Activated CD4-positive, alpha-beta memory T cell treated with anti-CD3 and anti-CD28 coated beads, Interleukin-2, amount 10 ng/mL, durations not matched to agents 7 days and 5 days (primary cell): ENCODE results near the gene PANX2. TPM values are rescaled to one million over a fixed set of nuclear protein-coding genes. Genes with fewer than 3 reads are reported as not detected.

Experiments
- CTCF ChIA-PET: fragments of 350-600 bp; sonication (Branson Sonifier 250); formaldehyde crosslinking; loops from one replicate; lab custom pipeline; 2021; ENCODE audit warnings: antibody characterized with exemption, inconsistent platforms; lab: Charles Lee
- POLR2A ChIA-PET: fragments of 350-600 bp; sonication (Branson Sonifier 250); formaldehyde crosslinking; loops from one replicate; lab custom pipeline; 2021; ENCODE audit warnings: antibody characterized with exemption; lab: Charles Lee
- DNase-seq: peaks from one replicate; pipeline ENCODE4 v3.0.0-alpha.2; 2020
- H3K27ac Mint-ChIP-seq: one replicate; pipeline ENCODE4 v1.8.0; 2021; ENCODE audit warnings: mild to moderate bottlenecking, mixed read lengths
- H3K27me3 Mint-ChIP-seq: one replicate; pipeline ENCODE4 v1.8.0; 2021; ENCODE audit warnings: mixed read lengths
- H3K36me3 Mint-ChIP-seq: one replicate; pipeline ENCODE4 v1.8.0; 2021; ENCODE audit warnings: low read depth, mixed read lengths
- H3K4me1 Mint-ChIP-seq: one replicate; pipeline ENCODE4 v1.8.0; 2021; ENCODE audit warnings: mixed read lengths
- H3K4me3 Mint-ChIP-seq: one replicate; pipeline ENCODE4 v1.8.0; 2021; ENCODE audit warnings: mild to moderate bottlenecking, mixed read lengths
- H3K9me3 Mint-ChIP-seq: one replicate; pipeline ENCODE4 v1.8.0; 2021; ENCODE audit warnings: mixed read lengths
- total RNA-seq, 2 experiments: library from RNA; stranded (reverse); gene quantifications; one replicate each; pipeline ENCODE4 v1.2.3, GENCODE V29; 2021

The PANX2 gene
- total RNA-seq, 2 experiments from 2014 or later: 0.83 to 0.88 TPM

DNA sequence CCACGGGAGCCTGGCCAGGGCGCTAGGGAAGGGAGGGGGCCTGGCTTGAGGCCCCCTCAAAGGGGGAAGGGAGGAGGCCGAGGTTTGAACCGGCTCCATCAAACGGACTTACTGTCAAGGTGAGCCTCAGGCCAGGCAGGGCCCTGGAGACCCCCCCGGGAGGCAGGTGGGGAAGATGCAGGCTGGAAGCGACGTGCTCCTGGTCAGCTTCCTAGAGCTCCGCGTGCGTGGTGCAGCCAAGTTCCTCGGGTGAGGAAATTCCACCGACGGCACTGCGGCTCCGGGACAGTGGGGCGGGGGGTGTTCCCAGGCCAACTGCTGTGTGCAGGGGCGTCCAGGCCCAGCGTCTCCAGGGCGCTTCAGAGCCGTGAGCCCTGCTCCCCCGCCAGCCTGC is 7.9 kb downstream of the PANX2 start:
- Mint-ChIP-seq H3K36me3 (no peaks in the 10 kb centered on the region), H3K27me3 (peaks cover 2% of the 10 kb centered on the region), H3K4me1 (peaks cover 6% of the 10 kb centered on the region), H3K27ac (no peak overlapping the region), H3K4me3 (no peak overlapping the region), H3K9me3 (no peaks in the 10 kb centered on the region)
- CTCF ChIA-PET: no interaction called here
- POLR2A ChIA-PET: no interaction called here
- no peak for DNase-seq

GRCh38 chr22:50178871-50179869 is 8.6 kb downstream of the PANX2 start:
- H3K27me3 Mint-ChIP-seq: peaks cover 2% of the 10 kb centered on the region
- no peak overlapping the region for H3K4me3 Mint-ChIP-seq
- H3K27ac Mint-ChIP-seq: no peak overlapping the region
- peaks cover 8% of the 10 kb centered on the region for H3K4me1 Mint-ChIP-seq
- H3K9me3 Mint-ChIP-seq: no peaks in the 10 kb centered on the region
- ChIA-PET CTCF (no interaction called here), POLR2A (no interaction called here)
- no peak for DNase-seq
- H3K36me3 Mint-ChIP-seq: no peaks in the 10 kb centered on the region

DNA sequence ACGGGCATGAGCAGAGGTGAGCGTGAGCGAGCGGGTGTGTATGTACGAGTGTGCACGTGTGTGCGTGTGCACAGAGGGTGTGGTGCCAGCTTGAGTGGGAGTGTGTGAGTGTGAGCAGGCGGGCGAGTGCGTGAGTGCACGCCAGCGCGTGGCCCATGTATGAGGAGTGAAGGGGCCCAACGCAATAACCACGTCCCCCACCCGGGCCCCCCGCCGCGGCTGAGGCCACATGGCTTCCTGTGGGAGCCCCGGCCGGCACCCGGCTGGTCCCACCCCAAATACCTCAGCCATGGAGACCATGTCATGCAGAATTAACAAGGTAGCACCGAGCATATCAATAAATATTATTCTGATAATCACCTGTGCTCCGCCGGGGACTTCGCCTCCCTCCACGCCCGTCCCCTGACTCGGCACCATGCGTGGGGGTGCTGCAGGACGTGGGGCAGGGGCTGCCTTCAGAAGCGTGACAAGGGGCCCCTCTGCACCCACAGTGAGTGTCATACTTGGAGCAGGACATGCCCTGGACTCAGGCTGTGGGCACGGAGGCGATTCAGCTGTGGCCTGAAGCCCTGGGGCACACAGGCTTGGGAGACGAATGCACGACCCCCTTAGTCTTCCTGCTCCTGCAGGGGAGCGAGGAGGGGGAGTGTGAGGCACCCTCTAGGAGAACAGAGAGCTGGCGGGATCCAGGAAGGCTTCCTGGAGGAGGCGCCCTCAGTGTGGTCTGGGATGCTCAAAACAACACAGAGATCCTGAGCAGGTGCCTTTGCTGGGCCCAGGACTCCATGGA is 9.6 kb downstream of the PANX2 start:
- Mint-ChIP-seq H3K36me3 (no peaks in the 10 kb centered on the region), H3K9me3 (no peaks in the 10 kb centered on the region), H3K4me1 (peaks cover 12% of the 10 kb centered on the region), H3K27ac (no peak overlapping the region), H3K27me3 (peaks cover 2% of the 10 kb centered on the region), H3K4me3 (no peak overlapping the region)
- CTCF ChIA-PET: interaction anchor here (0.7 kb wide), 1 partner anchor 11 kb away, joined by 3 read pairs; no protein-coding TSS in a partner anchor
- POLR2A ChIA-PET: no interaction called here
- no peak for DNase-seq

DNA sequence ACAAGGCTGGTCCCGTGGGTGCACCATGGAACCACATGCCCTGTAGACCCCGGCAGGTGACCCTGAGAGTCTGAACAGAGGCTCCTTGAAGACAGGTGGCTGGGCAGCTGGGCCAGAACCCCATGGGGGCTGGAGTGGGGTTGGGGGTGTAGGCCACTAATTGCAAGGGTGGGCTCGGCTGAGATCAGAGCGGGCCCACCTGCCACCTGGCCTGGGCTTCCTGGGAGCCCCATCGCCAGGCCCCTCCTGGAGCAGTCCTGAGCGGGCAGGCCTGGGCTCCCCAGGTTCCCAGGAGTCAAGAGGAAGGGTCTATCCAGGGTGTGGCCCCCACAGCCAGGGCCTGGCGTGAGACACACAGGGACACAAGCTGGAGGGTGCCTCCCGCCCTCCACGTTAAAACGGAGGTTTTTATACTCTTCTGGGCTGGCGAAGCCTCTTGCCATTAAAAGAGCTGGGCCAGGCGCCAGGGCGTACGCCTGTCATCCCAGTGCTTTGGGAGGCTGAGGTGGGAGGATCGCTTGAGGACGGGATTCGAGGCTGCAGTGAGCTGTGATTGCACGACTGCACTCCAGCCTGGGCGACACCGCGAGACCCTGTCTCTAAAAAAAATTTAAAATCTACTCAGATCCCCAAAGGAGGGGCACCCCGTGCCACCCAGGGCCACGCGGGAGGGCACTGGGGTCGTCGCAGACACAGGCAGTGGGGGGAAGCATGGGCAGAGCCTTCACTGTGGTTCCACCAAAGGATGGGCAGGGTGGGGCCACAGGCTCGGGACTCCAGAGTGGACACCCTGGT is 10.4 kb downstream of the PANX2 start:
- peaks cover 14% of the 10 kb centered on the region for H3K4me1 Mint-ChIP-seq
- CTCF ChIA-PET: interaction anchor here (0.7 kb wide), 1 partner anchor 10 kb away, joined by 3 read pairs; no protein-coding TSS in a partner anchor
- no peak for DNase-seq
- H3K9me3 Mint-ChIP-seq: no peaks in the 10 kb centered on the region
- H3K4me3 Mint-ChIP-seq: no peak overlapping the region
- POLR2A ChIA-PET: no interaction called here
- H3K36me3 Mint-ChIP-seq: no peaks in the 10 kb centered on the region
- peaks cover 2% of the 10 kb centered on the region for H3K27me3 Mint-ChIP-seq
- H3K27ac Mint-ChIP-seq: no peak overlapping the region

GRCh38 chr22:50182176-50183081 is 11.9 kb downstream of the PANX2 start:
- H3K27ac Mint-ChIP-seq: no peak overlapping the region
- no peak overlapping the region for H3K4me3 Mint-ChIP-seq
- H3K4me1 Mint-ChIP-seq: peaks cover 20% of the 10 kb centered on the region
- POLR2A ChIA-PET: no interaction called here
- CTCF ChIA-PET: no interaction called here
- no peaks in the 10 kb centered on the region for H3K9me3 Mint-ChIP-seq
- H3K27me3 Mint-ChIP-seq: peaks cover 2% of the 10 kb centered on the region
- DNase-seq: no peak
- H3K36me3 Mint-ChIP-seq: peaks cover 5% of the 10 kb centered on the region

DNA sequence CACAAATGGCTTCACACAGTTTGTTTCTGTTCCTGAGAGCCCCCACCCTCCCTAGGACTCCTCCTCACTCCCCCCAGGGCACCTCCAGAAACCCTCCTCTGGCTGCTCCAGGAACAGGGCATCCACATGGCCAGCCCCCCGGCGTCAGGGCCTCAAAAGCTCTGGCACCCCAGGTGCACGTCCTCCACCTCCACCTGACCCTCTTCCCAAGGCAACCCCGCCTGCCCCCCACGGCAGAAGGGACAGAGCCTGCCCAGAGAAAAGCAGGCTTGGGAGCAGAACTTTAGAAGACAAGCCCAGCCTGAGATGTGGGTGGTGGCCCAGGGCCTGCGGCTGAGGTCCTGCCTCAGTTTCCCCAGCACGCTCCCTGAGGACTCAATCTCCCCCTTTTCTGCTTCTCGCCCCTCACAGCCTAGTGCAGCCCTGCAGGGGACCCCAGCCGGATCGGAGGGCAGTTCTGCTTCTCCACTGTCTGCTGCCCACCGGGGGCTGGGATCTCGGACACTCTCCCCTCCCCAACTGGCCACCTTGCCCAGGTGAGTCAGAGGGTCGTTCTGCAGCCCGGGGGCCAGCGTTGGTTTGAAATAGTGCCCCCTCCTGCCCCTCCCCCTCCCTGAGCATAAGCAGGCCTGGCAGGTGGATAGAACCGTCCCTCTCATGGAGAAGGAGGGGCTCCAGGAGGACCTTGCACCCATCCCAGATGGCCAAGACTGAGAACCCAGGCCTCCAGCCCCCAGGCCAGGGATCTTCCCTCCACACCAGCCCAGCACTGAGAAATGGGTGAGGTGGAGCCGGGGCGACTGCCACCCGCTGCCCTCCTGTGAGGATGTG is 12.8 kb downstream of the PANX2 start:
- CTCF ChIA-PET: no interaction called here
- no peak for DNase-seq
- peaks cover 27% of the 10 kb centered on the region for H3K4me1 Mint-ChIP-seq
- POLR2A ChIA-PET: no interaction called here
- H3K27me3 Mint-ChIP-seq: peaks cover 2% of the 10 kb centered on the region
- H3K27ac Mint-ChIP-seq: no peak overlapping the region
- H3K36me3 Mint-ChIP-seq: peaks cover 8% of the 10 kb centered on the region
- peak overlapping the region; percentile 34 for H3K4me3 Mint-ChIP-seq
- H3K9me3 Mint-ChIP-seq: no peaks in the 10 kb centered on the region

- Mint-ChIP-seq H3K36me3 (peaks cover 8% of the 10 kb centered on the region), H3K4me3 (peak overlapping the region; percentile 64), H3K27me3 (peaks cover 2% of the 10 kb centered on the region), H3K27ac (no peak overlapping the region), H3K4me1 (peaks cover 36% of the 10 kb centered on the region), H3K9me3 (no peaks in the 10 kb centered on the region)
- POLR2A ChIA-PET: interaction anchor here (1.1 kb wide), 1 partner anchor 12 kb away, joined by 3 read pairs; no protein-coding TSS in a partner anchor
- CTCF ChIA-PET: interaction anchor here (1.2 kb wide), 1 partner anchor 35 kb away, joined by 3 read pairs; no protein-coding TSS in a partner anchor
- no peak for DNase-seq
Measured at GRCh38 chr22:50184004-50184901, 13.7 kb downstream of the PANX2 start.

GRCh38 chr22:50184902-50185374 is 14.4 kb downstream of the PANX2 start:
- Mint-ChIP-seq H3K27ac (no peak overlapping the region), H3K27me3 (no peaks in the 10 kb centered on the region), H3K4me1 (peaks cover 38% of the 10 kb centered on the region), H3K9me3 (no peaks in the 10 kb centered on the region), H3K4me3 (peak overlapping the region; percentile 73), H3K36me3 (peaks cover 15% of the 10 kb centered on the region)
- DNase-seq: no peak
- CTCF ChIA-PET: interaction anchor here (1.2 kb wide), 1 partner anchor 36 kb away, joined by 3 read pairs; no protein-coding TSS in a partner anchor
- POLR2A ChIA-PET: interaction anchor here (1.1 kb wide), 1 partner anchor 12 kb away, joined by 3 read pairs; no protein-coding TSS in a partner anchor

- peak within 1 kb of the TSS; percentile 96 for H3K4me3 Mint-ChIP-seq
- DNase-seq: peak; percentile 92
- no peaks in the 10 kb centered on the region for H3K27me3 Mint-ChIP-seq
- peaks cover 38% of the 10 kb centered on the region for H3K4me1 Mint-ChIP-seq
- H3K9me3 Mint-ChIP-seq: no peaks in the 10 kb centered on the region
- H3K36me3 Mint-ChIP-seq: peaks cover 15% of the 10 kb centered on the region
- POLR2A ChIA-PET: no interaction called here
- CTCF ChIA-PET: no interaction called here
- peak within 1 kb of the TSS; percentile 92 for H3K27ac Mint-ChIP-seq
Measured at GRCh38 chr22:50185375-50186087, 15.0 kb downstream of the PANX2 start, which contains the start of gene TRABD. TSS of gene TRABD (plus strand) at chr22:50185913. CDS start at chr22:50193061, 7,148 bp downstream.
